Adrenal gland (tissue), 5 donors: ENCODE data around the gene ATXN3.
A peak's percentile ranks its signal among the peaks of the same experiment; 100 is the strongest.

Source experiments
- CTCF ChIP-seq, 6 experiments: fragments of 450-650 bp in 4 of 6; fragments of 200-600 bp in 2 of 6; sonication (generic) in 1 of 6; IDR thresholded peaks; 1 replicate in 5 of 6; 2 replicates in 1 of 6; pipeline versions ENCODE4 v1.5.1 to v1.8.0; 2016 to 2021; ENCODE audit warnings: antibody characterized with exemption in 6 of 6, mild to moderate bottlenecking in 2 of 6, moderate library complexity in 1 of 6
- POLR2A ChIP-seq, 2 donors: fragments of 450-650 bp; IDR thresholded peaks; one replicate each; pipeline ENCODE4 v1.6.1; 2017; ENCODE audit warnings: antibody characterized with exemption in 2 of 2, mild to moderate bottlenecking in 2 of 2, moderate library complexity in 1 of 2
- donor health status: DM: no; HTN: no; CAD: no.

DNA sequence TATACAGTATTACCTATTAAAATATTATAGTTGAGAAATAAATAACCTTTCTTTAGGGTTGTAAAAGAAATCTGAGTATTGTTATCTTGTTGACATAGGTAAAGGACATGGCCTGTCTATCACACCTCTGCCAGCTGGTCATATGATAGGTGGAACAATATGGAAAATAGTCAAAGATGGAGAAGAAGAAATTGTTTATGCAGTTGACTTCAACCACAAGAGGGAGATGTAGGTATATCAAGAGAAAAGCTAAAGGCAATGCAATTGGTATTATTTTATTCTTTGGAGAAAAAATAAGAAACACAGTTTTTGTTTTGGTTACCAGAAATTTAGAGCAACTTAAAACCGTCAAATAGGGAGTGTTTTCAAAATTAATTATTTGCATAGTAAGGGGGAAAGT is 28.9 kb upstream of the ATXN3 start:
- TF ChIP-seq CTCF (IDR thresholded peaks at IDR 0.05) (peak; percentile 24 to 61 (median 39)), POLR2A (IDR thresholded peaks at IDR 0.05) (no peak)
